Mucosa of descending colon (tissue), 3 donors: ENCODE measurements around the gene ALDOB. TPM values are rescaled to one million over a fixed set of nuclear protein-coding genes. Genes with fewer than 3 reads are reported as not detected.

Experiments
- ATAC-seq: fragments of 200-7000 bp; cut with Tn5 transposase; one replicate; pipeline ENCODE4 v1.9.1; 2020; ENCODE audit warnings: mild to moderate bottlenecking, moderate library complexity
- DNase-seq, 3 donors: peaks; one replicate each; pipeline ENCODE4 v3.0.0-alpha.2; 2020
- H3K36me3 ChIP-seq: fragments of 200-600 bp; one replicate; pipeline ENCODE4 v1.8.0; 2021; ENCODE audit warnings: low read depth, mild to moderate bottlenecking
- H3K4me1 ChIP-seq: fragments of 200-600 bp; one replicate; pipeline ENCODE4 v1.8.0; 2021; ENCODE audit warnings: low read depth, mild to moderate bottlenecking
- H3K4me3 ChIP-seq: fragments of 200-600 bp; one replicate; pipeline ENCODE4 v1.8.0; 2021; ENCODE audit warnings: mild to moderate bottlenecking
- H3K9me3 ChIP-seq: fragments of 200-600 bp; one replicate; pipeline ENCODE4 v1.8.0; 2021; ENCODE audit warnings: mild to moderate bottlenecking
- intact Hi-C, 2 donors: fragments of 100-400 bp; cut with DNase I in 1 of 2; cut with micrococcal nuclease in 1 of 2; formaldehyde crosslinking; loops; one replicate each; pipeline versions ENCODE4 v1.11.0 to v1.11.1; 2022; cut with DNase I, micrococcal nuclease
- long read RNA-seq, 2 donors: library from polyadenylated mRNA; unstranded; transcript quantifications; one replicate each; pipeline ENCODE4 v2.0.0, GENCODE V29; 2019 to 2021
- total RNA-seq, 3 donors: library from RNA; stranded (reverse); fragmentation: NEBNext Ultra II Directional in 2 of 3; extraction: Animal tissue kit (Norgen Biotek cat#: 25700) in 2 of 3; gene quantifications; one replicate each; pipeline versions ENCODE4 v1.2.1 to v1.2.4, GENCODE V29; 2021 to 2023
- TF ChIP-seq, protein P1 (sequence below): fragments of 200-600 bp; IDR thresholded peaks from one replicate; pipeline ENCODE4 v1.8.0; 2022; ENCODE audit warnings: antibody characterized with exemption, mild to moderate bottlenecking
- donor health status: DM: no; HTN: no; CAD: no; lungs with moderate emphysema.
- donor health status: DM: no; HTN: no; CAD: no.
- donor health status: DM: no; HTN: yes; CAD: no.

The ALDOB gene
- total RNA-seq, result 10 to 100 TPM in 1 of 3 donors, 1 to 10 TPM in 2; 1.6 to 13.8 (median 3.0) TPM
- long read RNA-seq, donor 1, partial matches to known transcripts, result 0 of 2 reads
- long read RNA-seq, donor 1, other reads (novel, unspliced or antisense), result 0 of 2 reads
- long read RNA-seq, donor 2, result 0 reads

- intact Hi-C loops, result no loop called here
- TF ChIP-seq, protein P1, sequence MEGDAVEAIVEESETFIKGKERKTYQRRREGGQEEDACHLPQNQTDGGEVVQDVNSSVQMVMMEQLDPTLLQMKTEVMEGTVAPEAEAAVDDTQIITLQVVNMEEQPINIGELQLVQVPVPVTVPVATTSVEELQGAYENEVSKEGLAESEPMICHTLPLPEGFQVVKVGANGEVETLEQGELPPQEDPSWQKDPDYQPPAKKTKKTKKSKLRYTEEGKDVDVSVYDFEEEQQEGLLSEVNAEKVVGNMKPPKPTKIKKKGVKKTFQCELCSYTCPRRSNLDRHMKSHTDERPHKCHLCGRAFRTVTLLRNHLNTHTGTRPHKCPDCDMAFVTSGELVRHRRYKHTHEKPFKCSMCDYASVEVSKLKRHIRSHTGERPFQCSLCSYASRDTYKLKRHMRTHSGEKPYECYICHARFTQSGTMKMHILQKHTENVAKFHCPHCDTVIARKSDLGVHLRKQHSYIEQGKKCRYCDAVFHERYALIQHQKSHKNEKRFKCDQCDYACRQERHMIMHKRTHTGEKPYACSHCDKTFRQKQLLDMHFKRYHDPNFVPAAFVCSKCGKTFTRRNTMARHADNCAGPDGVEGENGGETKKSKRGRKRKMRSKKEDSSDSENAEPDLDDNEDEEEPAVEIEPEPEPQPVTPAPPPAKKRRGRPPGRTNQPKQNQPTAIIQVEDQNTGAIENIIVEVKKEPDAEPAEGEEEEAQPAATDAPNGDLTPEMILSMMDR, result no peak
- no peaks in the 10 kb centered on the region for H3K36me3 ChIP-seq
- ATAC-seq (no peak), DNase-seq (no peak)
- no peak within 1 kb of the TSS for H3K4me3 ChIP-seq
- H3K4me1 ChIP-seq, result no peaks in the 10 kb centered on the region
- no peaks in the 10 kb centered on the region for H3K9me3 ChIP-seq
Observed at GRCh38 chr9:101435601-101436079, at the start of gene ALDOB. Gene ALDOB, minus strand, starts transcription at chr9:101435774. Its CDS starts 4,887 bp downstream, at chr9:101430887.

- TF ChIP-seq, protein P1, result no peak
- intact Hi-C loops, result no loop called here
- Histone ChIP-seq H3K4me3 (no peak overlapping the region), H3K36me3 (no peaks in the 10 kb centered on the region), H3K4me1 (peaks cover 22% of the 10 kb centered on the region), H3K9me3 (no peaks in the 10 kb centered on the region)
- DNase-seq (no peak), ATAC-seq (no peak)
Observed at GRCh38 chr9:101484046-101484445, 48.5 kb upstream of the ALDOB start.

GRCh38 chr9:101481261-101481660 is 45.7 kb upstream of the ALDOB start:
- intact Hi-C loops, result no loop called here
- Histone ChIP-seq H3K36me3 (no peaks in the 10 kb centered on the region), H3K4me1 (peaks cover 30% of the 10 kb centered on the region), H3K4me3 (no peak overlapping the region), H3K9me3 (no peaks in the 10 kb centered on the region)
- TF ChIP-seq, protein P1, result no peak
- no peak for DNase-seq
- ATAC-seq, result no peak

DNA sequence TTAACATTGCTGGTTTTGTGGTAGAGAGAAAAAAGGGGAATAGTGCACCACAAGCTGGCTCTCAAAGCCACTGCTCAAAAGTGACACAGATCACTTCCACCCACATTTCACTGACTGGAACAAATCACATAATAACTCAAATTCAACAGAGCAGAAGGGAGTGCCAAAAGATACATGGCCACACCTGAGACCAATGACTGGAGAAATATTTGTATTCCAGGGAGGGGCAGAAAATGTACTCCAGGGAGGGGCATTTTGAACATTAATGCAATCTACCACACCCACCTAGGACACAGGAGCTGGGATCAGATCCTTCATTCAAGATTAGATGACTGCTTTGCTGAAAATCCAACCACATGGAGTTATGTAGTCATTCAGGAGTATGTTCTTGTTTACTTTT is 44.8 kb upstream of the ALDOB start:
- ATAC-seq (peak; percentile 84), DNase-seq (peak in 1 of 3 donors; percentile 68)
- Histone ChIP-seq H3K4me1 (peaks cover 30% of the 10 kb centered on the region), H3K36me3 (no peaks in the 10 kb centered on the region), H3K9me3 (no peaks in the 10 kb centered on the region), H3K4me3 (no peak overlapping the region)
- TF ChIP-seq, protein P1, result no peak
- intact Hi-C loops, result no loop called here

GRCh38 chr9:101479338-101480030 is 43.9 kb upstream of the ALDOB start:
- peaks cover 30% of the 10 kb centered on the region for H3K4me1 ChIP-seq
- ATAC-seq (peak; percentile 82), DNase-seq (peak; percentile 67 to 77 (median 74))
- H3K9me3 ChIP-seq, result no peaks in the 10 kb centered on the region
- intact Hi-C loops, result no loop called here
- H3K36me3 ChIP-seq, result no peaks in the 10 kb centered on the region
- no peak overlapping the region for H3K4me3 ChIP-seq
- TF ChIP-seq, protein P1, result no peak
